IPS-18c (cell line): ENCODE measurements around the gene PRR12.
"Not testable (repeated sequence)": the region's sequence is repeated elsewhere in the genome, so short reads cannot be mapped to it uniquely, and the experiment has no call there.

ENCODE experiments used
- H3K4me3 ChIP-seq: 2 replicates; pipeline ENCODE4 v1.7.0; 2013; ENCODE audit warnings: low read depth, mild to moderate bottlenecking, low read length, moderate library complexity; ENCODE audit not compliant: insufficient read depth
- H3K9me3 ChIP-seq: one replicate; pipeline ENCODE4 v1.6.1; 2013; ENCODE audit warnings: mild to moderate bottlenecking, low read length, moderate library complexity; ENCODE audit not compliant: control insufficient read depth, insufficient read depth

Gene PRR12

DNA sequence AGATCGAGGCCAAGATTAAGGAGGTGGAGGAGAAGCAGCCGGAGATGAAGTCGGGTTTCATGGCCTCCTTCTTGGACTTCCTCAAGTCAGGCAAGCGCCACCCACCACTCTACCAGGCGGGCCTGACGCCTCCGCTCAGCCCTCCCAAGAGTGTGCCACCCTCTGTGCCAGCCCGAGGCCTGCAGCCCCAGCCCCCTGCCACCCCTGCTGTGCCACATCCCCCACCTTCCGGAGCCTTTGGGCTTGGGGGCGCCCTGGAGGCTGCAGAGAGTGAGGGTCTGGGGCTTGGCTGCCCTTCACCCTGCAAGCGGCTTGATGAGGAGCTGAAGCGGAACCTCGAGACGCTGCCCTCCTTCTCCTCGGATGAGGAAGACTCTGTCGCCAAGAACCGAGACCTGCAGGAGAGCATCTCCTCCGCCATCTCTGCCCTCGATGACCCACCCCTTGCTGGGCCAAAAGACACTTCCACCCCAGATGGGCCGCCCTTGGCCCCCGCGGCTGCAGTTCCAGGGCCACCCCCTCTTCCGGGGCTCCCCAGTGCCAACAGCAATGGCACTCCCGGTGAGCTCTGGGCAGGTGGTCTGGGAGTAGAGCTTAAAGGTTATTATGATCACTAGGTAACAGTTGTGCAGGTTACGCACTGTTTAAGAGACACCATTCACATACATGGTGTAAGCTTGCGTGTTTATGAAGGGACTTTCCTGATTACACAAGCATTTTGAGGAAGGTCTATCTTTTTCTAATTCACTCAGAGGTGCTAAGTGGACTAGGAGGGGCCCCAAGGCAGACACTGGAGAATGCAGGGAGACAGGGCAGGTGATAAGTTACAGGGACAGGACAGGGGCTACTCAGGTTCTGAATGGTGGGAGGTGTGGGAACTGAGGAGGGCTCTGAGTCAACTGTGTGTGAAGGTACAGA, 8.7 kb downstream of the PRR12 start:
- no peaks in the 10 kb centered on the region for H3K9me3 ChIP-seq
- H3K4me3 ChIP-seq, result no peak overlapping the region

DNA sequence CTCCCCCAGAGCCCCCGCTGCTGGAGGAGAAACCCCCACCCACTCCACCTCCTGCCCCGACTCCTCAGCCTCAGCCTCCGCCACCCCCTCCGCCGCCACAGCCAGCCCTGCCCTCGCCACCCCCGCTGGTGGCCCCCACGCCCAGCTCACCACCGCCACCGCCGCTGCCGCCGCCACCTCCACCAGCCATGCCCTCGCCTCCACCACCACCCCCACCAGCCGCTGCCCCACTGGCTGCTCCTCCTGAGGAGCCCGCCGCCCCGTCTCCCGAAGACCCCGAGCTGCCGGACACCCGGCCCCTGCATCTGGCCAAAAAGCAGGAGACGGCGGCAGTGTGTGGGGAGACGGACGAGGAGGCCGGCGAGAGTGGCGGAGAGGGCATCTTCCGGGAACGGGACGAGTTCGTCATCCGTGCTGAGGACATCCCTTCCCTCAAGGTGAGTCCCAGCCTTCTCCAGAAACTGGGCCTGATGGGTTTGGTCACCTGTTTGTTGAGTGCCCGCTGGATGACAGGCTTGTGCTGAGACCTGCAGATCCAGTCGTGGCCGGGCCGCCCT, 10.6 kb downstream of the PRR12 start:
- no peaks in the 10 kb centered on the region for H3K9me3 ChIP-seq
- H3K4me3 ChIP-seq, result no peak overlapping the region

DNA sequence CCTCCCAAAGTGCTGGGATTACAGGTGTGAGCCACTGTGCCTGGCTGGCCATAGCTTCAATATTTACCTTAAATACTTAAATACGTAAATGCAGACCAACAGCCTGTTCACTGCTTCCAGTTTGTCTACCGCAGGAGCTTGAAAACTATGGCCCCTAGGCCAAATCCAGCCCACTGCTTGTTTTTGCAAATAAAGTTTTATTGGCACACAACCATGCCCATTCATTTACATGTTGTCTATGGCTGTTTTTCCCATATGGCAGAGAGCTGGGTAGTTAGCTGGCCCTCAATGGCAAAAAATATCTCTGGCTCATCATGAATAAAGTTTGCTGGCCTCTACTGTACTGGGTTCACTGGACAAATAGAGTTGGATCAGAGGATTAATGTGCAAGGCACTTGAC, 11.8 kb downstream of the PRR12 start:
- Histone ChIP-seq H3K4me3 (no peak overlapping the region), H3K9me3 (no peaks in the 10 kb centered on the region)

DNA sequence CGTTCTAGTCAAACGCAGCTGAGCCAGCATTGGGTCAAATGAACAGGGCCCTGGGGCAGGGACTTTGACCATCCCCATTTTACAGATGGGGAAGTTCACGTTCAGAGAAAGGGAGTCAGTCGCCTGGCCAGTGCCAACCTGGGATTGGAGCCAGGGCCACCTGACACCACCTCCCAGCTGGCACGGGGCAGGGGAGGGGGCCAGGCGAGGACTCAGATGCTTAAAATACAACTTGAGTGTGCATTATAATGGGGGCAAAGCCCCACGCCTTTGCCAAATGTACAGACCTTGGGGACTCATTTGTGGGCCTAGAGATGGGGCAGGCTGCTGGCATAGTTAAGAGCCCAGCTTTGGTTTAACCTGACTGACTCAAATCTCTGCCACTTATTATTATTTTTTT, 14.6 kb downstream of the PRR12 start:
- no peak overlapping the region for H3K4me3 ChIP-seq
- H3K9me3 ChIP-seq, result no peaks in the 10 kb centered on the region

DNA sequence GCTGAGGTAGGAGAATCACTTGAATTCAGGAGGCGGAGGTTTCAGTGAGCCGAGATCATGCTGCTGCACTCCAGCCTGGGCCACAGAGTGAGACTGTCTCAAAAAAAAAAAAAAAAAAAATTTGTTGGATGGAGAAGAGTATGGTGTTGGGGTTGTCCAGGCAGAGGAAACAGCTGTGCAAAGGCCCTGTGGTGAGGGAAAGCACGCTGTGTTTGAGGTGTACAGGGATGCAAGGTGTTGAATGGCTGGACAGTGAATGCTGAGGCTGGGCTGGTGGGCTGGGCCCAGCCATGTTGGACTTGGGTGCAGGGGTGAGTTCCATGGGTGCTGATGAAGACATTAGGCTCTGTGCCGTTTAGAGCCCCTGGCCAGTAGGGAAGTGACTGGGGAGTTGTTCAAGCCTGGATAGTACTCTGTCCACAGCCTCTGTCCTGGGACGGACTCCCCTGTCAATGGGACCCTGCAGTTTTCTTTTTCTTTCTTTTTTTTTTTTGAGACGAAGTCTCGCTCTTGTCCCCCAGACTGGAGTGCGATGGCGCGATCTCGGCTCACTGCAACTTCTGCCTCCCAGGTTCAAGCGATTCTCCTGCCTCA, 18.6 kb downstream of the PRR12 start:
- Histone ChIP-seq H3K4me3 (no peak overlapping the region), H3K9me3 (no peaks in the 10 kb centered on the region)

DNA sequence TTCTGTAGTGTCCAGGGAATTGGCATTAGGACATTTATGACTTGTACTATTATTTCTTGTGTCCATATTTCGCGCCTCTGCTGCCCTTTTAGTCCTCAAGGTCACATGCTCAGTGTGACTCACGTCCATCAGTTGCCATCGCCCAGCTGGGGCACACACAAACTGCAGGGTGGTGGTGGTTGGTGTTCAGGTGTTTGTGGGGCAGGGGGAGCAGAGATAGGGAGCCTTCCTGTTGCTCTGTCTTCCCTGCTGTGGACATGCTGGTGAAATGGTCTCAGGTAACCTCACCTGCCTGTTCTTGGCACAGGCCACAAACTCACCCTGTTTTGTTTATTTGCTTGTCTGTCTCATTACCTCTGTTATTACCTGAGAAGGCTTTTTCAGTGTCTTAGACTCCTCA, 22.4 kb downstream of the PRR12 start:
- no peaks in the 10 kb centered on the region for H3K9me3 ChIP-seq
- H3K4me3 ChIP-seq, result no peak overlapping the region

DNA sequence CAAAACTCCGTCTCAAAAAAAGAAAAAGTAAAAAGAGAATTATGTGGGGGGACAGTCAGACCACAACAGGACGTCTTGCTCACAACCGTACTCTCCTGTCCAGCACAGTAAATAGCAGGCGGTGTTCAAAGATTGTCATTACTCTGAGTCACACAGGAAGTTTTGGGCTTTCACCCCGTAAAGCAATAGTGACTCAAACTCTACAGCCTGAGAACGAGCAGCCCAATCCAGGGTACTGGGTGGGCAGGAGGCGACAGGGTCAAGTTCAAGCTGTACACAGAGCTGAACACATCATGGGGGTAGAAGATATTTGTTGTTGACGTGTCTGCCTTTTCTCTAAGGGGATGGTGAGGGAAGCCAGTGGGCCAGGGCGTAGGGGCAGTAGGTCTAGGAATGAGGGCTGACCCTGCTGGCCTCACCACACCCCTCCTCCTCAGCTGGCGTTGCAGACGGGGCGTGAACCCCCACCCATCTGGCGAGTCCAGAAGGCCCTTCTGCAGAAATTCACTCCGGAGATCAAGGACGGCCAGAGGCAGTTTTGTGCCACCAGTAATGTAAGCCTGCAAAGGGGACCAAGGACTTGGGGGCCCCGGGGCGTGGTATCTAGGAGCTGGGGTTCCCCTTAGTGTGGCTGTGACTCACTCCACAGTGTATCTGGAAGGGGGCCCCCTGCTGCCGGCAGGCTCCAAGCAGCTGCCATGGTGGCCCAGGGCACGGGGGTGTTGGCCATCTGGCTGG, 23.3 kb downstream of the PRR12 start:
- Histone ChIP-seq H3K9me3 (no peaks in the 10 kb centered on the region), H3K4me3 (no peak overlapping the region)

DNA sequence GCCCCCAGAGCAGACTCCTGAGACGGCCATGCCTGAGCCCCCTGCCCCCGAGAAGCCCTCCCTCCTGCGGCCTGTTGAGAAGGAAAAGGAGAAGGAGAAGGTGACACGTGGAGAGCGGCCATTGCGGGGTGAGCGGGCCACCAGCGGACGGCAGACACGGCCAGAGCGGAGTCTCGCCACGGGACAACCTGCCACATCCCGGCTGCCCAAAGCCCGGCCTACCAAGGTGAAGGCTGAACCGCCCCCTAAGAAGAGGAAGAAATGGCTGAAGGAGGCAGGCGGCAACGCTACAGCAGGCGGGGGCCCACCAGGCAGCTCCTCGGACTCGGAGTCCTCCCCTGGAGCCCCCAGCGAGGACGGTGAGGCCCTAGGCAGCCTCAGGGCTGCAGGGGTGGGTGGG, 24.9 kb downstream of the PRR12 start:
- no peaks in the 10 kb centered on the region for H3K9me3 ChIP-seq
- no peak overlapping the region for H3K4me3 ChIP-seq

DNA sequence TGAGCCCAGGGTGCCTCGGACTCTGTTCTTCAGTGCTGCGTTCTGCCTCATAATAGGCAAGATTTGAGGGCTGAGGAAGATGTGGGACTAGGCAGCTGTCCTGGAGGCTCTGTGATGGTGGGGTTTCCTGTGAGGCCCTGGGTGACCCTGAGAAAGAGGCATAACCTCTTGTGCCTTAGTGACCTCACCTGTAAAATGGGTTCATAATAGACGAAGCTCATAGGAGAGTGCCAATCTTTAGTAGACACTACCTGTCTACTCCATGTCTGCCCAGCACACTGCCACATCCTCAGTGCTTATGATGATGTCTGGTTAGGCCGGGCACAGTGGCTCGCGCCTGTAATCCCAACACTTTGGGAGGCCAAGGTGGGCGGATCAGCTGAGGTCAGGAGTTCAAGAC, 25.6 kb downstream of the PRR12 start:
- no peaks in the 10 kb centered on the region for H3K9me3 ChIP-seq
- no peak overlapping the region for H3K4me3 ChIP-seq

DNA sequence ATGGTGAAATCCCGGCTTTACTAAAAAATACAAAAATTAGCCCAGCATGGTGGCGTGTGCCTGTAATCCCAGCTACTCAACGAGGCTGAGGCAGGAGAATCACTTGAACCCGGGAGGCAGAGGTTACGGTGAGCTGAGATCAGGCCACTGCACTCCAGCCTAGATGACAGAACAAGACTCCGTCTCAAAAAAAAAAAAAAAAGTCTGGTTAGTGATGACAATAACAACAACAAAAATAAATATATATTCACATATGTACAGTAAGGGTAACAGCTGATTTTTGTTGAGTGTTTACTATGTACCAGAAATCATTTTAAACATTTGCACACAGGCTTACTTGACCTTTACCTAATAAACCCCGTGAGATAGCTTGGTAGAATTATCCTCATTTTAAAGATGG, 26.0 kb downstream of the PRR12 start:
- Histone ChIP-seq H3K9me3 (no peaks in the 10 kb centered on the region), H3K4me3 (no peak overlapping the region)

DNA sequence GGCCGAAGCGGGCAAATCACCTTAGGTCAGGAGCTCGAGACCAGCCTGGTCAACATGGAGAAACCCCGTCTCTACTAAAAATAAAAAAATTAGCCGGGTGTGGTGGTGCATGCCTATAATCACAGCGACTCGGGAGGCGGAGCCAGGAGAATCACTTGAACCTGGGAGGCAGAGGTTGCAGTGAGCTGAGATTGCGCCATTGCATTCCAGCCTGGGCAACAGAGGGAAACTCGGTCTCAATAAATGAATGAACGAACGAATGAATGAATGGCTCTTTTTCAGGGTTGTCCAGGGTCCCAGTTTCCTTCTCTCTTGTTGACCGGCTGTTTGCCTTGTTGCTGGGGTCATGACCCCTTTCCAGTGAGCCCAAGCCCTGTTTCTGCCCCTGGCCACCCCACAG, 26.9 kb downstream of the PRR12 start:
- H3K4me3 ChIP-seq, H3K9me3 ChIP-seq: not testable (repeated sequence)

DNA sequence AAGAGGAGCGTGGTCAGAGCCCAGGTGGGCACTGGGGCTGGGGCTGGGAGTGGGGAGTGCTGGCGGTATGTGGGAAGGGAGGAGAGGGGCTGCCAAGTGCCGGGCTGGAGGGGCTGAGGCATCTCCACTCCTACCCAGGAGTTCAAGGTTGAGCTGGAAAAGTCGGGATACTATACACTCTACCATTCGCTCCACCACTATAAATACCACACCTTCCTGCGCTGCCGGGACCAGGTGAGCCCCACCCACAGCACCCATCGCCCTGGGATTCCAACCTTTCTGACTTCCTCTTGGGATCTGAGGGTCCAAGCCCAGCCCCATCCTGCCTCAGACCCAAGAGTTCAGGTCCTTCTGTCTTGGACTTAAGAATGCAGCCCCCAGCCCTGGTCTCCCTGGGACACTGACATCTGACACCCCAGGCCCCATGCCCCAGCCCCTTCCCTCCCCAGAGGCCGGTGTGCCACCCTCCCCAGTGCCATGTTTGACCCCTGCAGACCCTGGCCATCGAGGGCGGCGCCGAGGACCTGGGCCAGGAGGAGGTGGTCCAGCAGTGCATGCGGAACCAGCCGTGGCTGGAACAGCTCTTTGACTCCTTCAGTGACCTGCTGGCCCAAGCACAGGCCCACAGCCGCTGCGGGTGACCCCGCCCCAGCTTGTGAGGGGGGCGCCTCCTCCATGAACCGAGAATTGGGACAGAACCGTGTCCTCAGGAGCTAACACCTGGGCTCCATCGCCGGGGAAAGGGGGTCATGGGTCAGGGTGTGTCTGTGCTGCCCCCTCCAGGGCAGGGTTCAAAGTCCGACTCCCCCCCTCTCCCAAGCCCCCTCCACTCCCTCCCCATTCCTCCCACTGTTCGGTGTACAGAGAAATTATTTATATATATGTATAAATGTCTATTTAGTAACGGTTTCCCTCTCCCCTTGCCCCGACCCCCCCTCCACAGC, 34.3 kb downstream of the PRR12 start:
- Histone ChIP-seq H3K4me3 (no peak overlapping the region), H3K9me3 (no peaks in the 10 kb centered on the region)

DNA sequence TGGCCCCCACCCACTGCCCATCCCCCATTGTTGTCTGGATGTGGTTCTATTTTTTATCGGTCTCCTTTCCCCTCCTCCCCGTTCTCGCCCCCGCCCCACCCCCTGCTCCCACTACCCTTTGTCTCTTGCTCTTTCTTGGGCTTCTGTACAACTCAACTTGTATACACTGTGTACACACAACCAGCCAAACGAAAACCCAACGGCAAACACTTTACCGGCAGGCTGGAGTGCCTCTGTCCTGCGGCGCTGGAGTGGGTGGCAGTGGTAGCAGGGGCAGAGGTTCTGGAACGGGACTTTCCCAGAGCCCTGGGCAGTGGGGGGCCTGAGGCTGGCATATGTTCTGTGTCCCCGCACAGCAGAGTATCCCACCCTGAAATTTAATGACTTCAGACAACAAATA, 35.2 kb downstream of the PRR12 start:
- Histone ChIP-seq H3K9me3 (no peaks in the 10 kb centered on the region), H3K4me3 (no peak overlapping the region)

DNA sequence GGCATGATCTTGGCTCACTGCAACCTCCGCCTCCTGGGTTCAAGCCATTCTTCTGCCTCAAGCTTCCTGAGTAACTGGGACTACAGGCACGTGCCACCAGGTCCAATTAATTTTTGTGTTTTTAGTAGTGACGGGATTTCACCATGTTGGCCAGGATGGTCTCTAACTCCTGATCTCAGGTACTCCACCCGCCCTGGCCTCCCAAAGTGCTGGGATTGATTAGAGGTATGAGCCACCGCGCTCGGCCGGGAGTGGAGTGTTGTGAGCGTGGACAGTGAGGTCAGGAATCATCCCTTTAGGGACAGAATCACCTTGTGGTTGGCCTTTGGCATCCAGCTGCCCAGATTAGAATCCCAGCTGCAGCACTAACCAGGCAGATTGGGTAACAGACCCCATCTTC, 38.7 kb downstream of the PRR12 start:
- no peaks in the 10 kb centered on the region for H3K9me3 ChIP-seq
- no peak overlapping the region for H3K4me3 ChIP-seq

DNA sequence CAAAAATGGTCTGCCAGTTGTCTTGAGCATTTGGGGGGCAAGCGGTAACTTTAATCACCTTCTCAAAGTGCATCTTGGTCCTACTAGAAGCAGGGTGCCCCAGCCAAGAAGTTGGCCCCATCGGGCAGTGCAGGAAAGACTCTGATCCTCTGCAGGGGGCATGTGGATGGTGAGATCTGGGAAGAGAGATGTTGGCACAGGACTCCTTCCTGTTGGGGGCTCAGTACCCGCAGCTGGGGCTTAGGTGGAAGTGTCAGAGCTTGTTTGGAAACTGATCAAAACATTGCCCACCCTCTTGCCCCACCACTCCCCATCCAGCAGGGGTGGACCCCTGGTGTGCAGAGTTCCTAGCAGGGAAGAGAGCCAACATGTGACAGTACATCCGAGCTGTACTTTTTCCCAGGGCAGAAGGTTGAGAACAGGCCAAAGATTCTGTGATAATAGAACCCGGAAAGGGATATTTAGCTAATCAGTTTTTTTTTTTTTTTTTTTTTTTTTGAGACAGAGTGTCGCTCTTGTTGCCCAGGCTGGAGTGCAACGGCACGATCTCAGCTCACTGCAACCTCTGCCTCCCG, 40.1 kb downstream of the PRR12 start:
- Histone ChIP-seq H3K4me3 (no peak overlapping the region), H3K9me3 (no peaks in the 10 kb centered on the region)

DNA sequence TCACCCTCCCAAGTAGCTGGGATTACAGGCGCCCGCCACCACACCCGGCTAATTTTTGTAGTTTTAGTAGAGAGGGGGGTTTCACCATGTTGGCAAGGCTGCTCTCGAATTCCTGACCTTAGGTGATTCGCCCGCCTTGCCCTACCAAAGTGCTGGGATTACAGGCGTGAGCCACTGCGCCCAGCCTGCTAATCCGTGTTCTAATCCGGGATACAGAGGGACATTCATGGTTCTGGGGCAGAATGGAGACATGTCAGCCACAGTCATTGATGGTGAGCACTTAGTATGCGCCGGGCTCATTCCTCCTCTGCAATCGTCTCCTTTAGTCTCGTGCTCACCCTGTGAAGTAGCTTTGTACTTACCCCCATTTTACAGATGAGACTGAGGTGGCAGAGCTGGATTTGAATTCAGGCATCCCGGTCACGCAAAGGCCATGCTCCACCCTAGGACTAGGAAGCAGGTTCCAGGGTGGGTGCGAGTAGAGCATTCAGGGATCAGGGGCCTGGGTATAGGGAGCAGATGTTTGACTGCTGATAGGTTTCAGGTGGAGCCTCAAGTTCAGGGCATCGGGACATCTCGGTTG, 40.7 kb downstream of the PRR12 start:
- Histone ChIP-seq H3K9me3 (no peaks in the 10 kb centered on the region), H3K4me3 (no peak overlapping the region)
